Aorta (tissue), 5 donors: ENCODE data around the gene CFAP61. TPM values are rescaled to one million over a fixed set of nuclear protein-coding genes. Genes with fewer than 3 reads are reported as not detected.

ENCODE experiments used
- ATAC-seq: fragments of 200-7000 bp; cut with Tn5 transposase; one replicate; pipeline ENCODE4 v1.9.1; 2022; ENCODE audit warnings: moderate library complexity; ENCODE audit not compliant: low FRiP score
- DNase-seq, 2 donors: peaks; one replicate each; pipeline ENCODE4 v3.0.0-alpha.2; 2020
- H3K27ac ChIP-seq, 2 donors: one replicate each; pipeline ENCODE4 v1.5.1; 2013; ENCODE audit warnings: low read length in 2 of 2, mild to moderate bottlenecking in 2 of 2, moderate library complexity in 2 of 2, control low read depth in 1 of 2, inconsistent platforms in 1 of 2, low read depth in 1 of 2
- H3K27me3 ChIP-seq, 2 donors: one replicate each; pipeline ENCODE4 v1.6.1; 2013; ENCODE audit warnings: control low read depth in 1 of 2, low read length in 1 of 2, mild to moderate bottlenecking in 1 of 2, moderate library complexity in 1 of 2; ENCODE audit not compliant: insufficient read depth in 2 of 2, control insufficient read depth in 1 of 2
- H3K36me3 ChIP-seq, 2 donors: one replicate each; pipeline ENCODE4 v1.6.1; 2013; ENCODE audit warnings: control low read depth in 1 of 2, low read length in 1 of 2, mild to moderate bottlenecking in 1 of 2; ENCODE audit not compliant: insufficient read depth in 2 of 2, control insufficient read depth in 1 of 2
- H3K4me1 ChIP-seq, 2 donors: one replicate each; pipeline ENCODE4 v1.6.1; 2013; ENCODE audit warnings: low read length in 2 of 2, control low read depth in 1 of 2, mild to moderate bottlenecking in 1 of 2, moderate library complexity in 1 of 2; ENCODE audit not compliant: insufficient read depth in 2 of 2, control insufficient read depth in 1 of 2
- H3K4me3 ChIP-seq, 2 donors: one replicate each; pipeline ENCODE4 v1.5.1; 2013; ENCODE audit warnings: low read length in 2 of 2, control low read depth in 1 of 2, mild to moderate bottlenecking in 1 of 2
- H3K9me3 ChIP-seq: one replicate; pipeline ENCODE4 v1.6.1; 2013; ENCODE audit warnings: mild to moderate bottlenecking, low read length; ENCODE audit not compliant: control insufficient read depth
- WGBS, 2 donors: extraction: QIAGEN DNeasy Blood & Tissue Kit; methylation state at CpG; one replicate each; pipeline ENCODE4 v1.1.7; 2013; 5-methylcytosine and 5-hydroxymethylcytosine counted together
- intact Hi-C, 2 donors: fragments of 100-400 bp; cut with DNase I; formaldehyde crosslinking; loops; one replicate each; pipeline versions ENCODE4 v1.14.2 to v1.15.0; 2022
- polyA plus RNA-seq, 2 donors: library from polyadenylated mRNA; stranded (reverse); fragments of 200-250 nt; gene quantifications; one replicate each; pipeline ENCODE4 v1.2.3, GENCODE V29; 2013
- total RNA-seq, 2 donors: library from RNA; stranded (reverse); fragmentation: NEBNext Ultra II Directional; extraction: Animal tissue kit (Norgen Biotek cat#: 25700); gene quantifications; one replicate each; pipeline ENCODE4 v1.2.1, GENCODE V29; 2021
- donor health status: healthy with polysubstance abuse.
- donor health status: Bipolar disorder and iron deficiency.
- donor health status: DM: no; HTN: no; CAD: no.
- donor health status: DM: no; HTN: no; CAD: no.
- donor health status: DM: yes; HTN: yes; CAD: no.

Gene CFAP61
- total and polyA plus RNA-seq, 4 donors = 0.18 to 2.0 (median 0.91) TPM; not detected in 1

DNA sequence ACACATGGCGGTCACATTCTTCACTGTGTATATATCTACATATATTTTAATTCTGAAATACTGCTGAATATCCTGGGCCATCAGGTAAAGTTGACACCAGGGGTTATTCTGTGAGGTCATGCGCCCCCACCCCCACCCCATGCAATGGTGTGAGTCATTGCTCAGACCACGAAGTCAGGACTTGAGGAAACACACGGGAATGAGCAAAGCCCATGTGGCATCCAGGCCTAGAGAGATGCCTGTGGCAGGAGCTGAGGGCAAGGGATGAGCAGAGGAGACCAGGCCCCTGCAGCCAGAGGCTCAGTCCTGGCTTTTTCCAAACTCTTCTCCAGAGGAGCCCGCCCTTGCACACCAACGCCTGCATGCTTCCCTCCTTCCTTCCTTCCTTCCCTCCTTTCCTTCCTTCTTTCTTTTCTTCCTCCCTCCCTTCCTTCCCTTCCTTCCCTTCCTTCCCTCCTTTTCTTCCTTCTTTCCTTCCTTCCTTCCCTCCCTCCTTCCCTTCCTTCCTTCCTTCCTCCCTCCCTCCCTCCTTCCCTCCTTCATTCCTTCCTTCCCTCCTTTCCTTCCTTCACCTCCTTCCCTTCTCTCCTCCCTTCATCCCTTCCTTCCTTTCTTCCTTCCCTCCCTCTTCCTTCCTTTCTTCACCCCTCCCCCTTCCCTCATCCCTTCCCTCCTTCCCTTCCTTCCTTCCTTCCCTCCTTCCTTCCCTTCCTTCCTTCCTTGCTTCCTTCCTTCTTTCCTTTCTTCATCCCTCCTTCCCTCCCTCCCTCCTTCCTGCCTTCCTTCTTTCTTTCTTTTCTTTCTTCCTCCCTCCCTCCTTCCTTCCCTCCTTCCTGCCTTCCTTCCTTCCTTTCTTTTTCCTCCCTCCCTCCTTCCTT, 243.5 kb downstream of the CFAP61 start:
- Histone ChIP-seq H3K4me3 (no peak overlapping the region), H3K4me1 (no peaks in the 10 kb centered on the region), H3K27me3 (no peaks in the 10 kb centered on the region), H3K27ac (no peak overlapping the region), H3K36me3 (no peaks in the 10 kb centered on the region), H3K9me3 (no peaks in the 10 kb centered on the region)
- 74% methylated on average over 4 to 6 of the region's 6 CpGs for WGBS, 2 donors
- DNase-seq (no peak), ATAC-seq (no peak)
- intact Hi-C loops = no loop called here

DNA sequence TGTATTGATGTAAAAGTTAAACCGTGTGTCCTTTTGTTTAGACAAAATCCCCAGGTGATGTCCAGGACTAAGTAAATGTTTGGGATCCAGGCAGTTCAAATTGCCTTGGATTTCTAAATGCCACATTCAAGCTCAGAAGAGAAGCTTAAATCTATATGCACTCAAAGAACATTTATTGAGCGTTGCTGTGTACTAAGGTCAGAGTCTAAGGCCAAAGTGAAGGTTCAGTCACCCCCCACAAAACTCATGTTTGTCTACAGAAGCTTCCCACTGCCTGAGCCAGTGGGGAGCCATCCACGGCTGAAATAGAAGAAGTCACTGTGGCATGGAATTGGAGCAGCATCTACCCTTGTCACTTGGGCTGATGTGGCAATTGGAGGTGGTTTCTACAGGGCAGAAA, 244.8 kb downstream of the CFAP61 start:
- ATAC-seq = no peak
- 62 to 63% methylated on average over 3 of the region's 3 CpGs for WGBS, 2 donors
- no peaks in the 10 kb centered on the region for H3K36me3 ChIP-seq
- no peak overlapping the region for H3K27ac ChIP-seq
- H3K9me3 ChIP-seq = no peaks in the 10 kb centered on the region
- H3K27me3 ChIP-seq = no peaks in the 10 kb centered on the region
- intact Hi-C loops = no loop called here
- H3K4me3 ChIP-seq = no peak overlapping the region
- no peaks in the 10 kb centered on the region for H3K4me1 ChIP-seq
- DNase-seq = no peak

DNA sequence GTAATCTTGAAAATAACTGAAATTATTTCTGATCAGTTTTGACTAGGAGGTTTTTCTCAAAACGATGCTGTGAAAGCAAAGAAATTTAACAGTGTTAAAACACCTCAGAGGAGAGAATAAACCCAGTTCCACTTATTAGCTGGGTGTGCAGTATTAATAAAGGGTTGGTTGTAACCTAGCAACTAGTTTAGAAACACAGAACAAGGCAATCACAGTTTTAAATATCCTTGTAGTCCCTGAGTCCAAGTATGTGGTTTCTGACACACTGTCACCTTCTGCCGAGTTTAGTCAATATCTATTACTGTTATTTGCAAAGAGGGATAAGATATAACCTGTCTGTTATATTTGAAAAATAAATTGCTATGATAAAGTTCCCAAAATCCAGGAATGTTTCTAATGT, 245.4 kb downstream of the CFAP61 start:
- no peak for ATAC-seq

DNA sequence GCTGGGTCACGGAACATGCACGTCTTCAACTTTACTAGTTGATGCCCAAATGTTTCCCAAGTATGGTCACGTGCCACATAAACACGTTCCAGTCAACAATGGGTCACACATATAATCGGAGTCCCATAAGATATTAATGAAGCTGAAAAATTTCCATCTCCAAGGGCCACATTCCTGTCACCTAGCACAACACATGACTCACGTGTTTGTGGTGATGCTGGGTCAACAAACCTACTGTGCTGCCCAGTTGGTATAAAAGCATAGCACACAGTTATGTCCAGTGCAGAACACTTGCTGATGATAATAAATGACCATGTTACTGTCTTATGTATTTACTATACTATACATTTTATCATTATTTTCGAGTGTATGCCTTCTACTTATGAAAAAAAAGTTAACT, 247.6 kb downstream of the CFAP61 start:
- no peak overlapping the region for H3K4me3 ChIP-seq
- no peak overlapping the region for H3K27ac ChIP-seq
- ATAC-seq = no peak
- no peak for DNase-seq
- H3K9me3 ChIP-seq = no peaks in the 10 kb centered on the region
- intact Hi-C loops = no loop called here
- 64 to 66% methylated on average over 7 of the region's 7 CpGs for WGBS, 2 donors
- no peaks in the 10 kb centered on the region for H3K27me3 ChIP-seq
- no peaks in the 10 kb centered on the region for H3K36me3 ChIP-seq
- no peaks in the 10 kb centered on the region for H3K4me1 ChIP-seq

More for the DNA sequence above, 245.4 kb downstream of the CFAP61 start:
- WGBS, 2 donors = 70 to 77% methylated on average over 2 of the region's 2 CpGs
- H3K36me3 ChIP-seq = no peaks in the 10 kb centered on the region
- DNase-seq = no peak
- H3K9me3 ChIP-seq = no peaks in the 10 kb centered on the region
- intact Hi-C loops = no loop called here
- H3K4me3 ChIP-seq = no peak overlapping the region
- no peak overlapping the region for H3K27ac ChIP-seq
- H3K4me1 ChIP-seq = no peaks in the 10 kb centered on the region
- H3K27me3 ChIP-seq = no peaks in the 10 kb centered on the region

- H3K4me3 ChIP-seq = no peak overlapping the region
- intact Hi-C loops = no loop called here
- no peaks in the 10 kb centered on the region for H3K4me1 ChIP-seq
- H3K27ac ChIP-seq = no peak overlapping the region
- H3K27me3 ChIP-seq = peaks cover 0 to 2% of the 10 kb centered on the region in 2 donors
- no peaks in the 10 kb centered on the region for H3K36me3 ChIP-seq
- ATAC-seq (no peak), DNase-seq (no peak)
- WGBS, 2 donors = 81 to 85% methylated on average over 12 of the region's 12 CpGs
- no peaks in the 10 kb centered on the region for H3K9me3 ChIP-seq
These were observed 251.0 kb downstream of the CFAP61 start for GRCh38 chr20:20303320-20303719.

- DNase-seq (peak in 1 of 2 donors; percentile 82), ATAC-seq (peak; percentile 68)
- H3K36me3 ChIP-seq = no peaks in the 10 kb centered on the region
- no peaks in the 10 kb centered on the region for H3K4me1 ChIP-seq
- H3K27me3 ChIP-seq = peaks cover 0 to 2% of the 10 kb centered on the region in 2 donors
- 82 to 86% methylated on average over 15 of the region's 15 CpGs for WGBS, 2 donors
- H3K27ac ChIP-seq = no peak overlapping the region
- H3K9me3 ChIP-seq = no peaks in the 10 kb centered on the region
- H3K4me3 ChIP-seq = no peak overlapping the region
- intact Hi-C loops = no loop called here
These were observed 251.4 kb downstream of the CFAP61 start for GRCh38 chr20:20303742-20304141.

DNA sequence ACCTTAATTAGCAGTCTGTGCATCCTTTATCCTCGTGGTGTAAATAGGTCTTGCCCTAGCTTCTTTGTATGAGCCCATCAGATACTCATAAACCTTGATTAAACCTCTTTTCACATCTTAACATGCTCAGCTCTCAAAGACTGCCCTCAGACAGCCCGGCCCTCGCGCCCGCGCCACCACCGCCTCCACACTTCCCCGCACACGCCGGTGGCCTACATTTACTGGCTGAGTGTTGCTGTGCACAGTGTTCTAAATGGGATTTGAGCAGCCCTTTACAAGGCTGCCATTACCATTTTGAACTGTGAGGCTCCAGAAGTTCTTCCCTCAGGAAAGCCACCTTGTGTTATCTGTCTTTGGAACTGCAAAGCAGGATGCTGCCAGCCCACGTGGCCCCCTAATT, 252.6 kb downstream of the CFAP61 start:
- H3K4me3 ChIP-seq = no peak overlapping the region
- H3K27me3 ChIP-seq = peaks cover 0 to 2% of the 10 kb centered on the region in 2 donors
- no peaks in the 10 kb centered on the region for H3K4me1 ChIP-seq
- intact Hi-C loops = no loop called here
- WGBS, 2 donors = 84 to 86% methylated on average over 11 of the region's 11 CpGs
- ATAC-seq (peak; percentile 19), DNase-seq (no peak)
- no peaks in the 10 kb centered on the region for H3K36me3 ChIP-seq
- H3K9me3 ChIP-seq = no peaks in the 10 kb centered on the region
- no peak overlapping the region for H3K27ac ChIP-seq

GRCh38 chr20:20312562-20312961, 260.2 kb downstream of the CFAP61 start:
- intact Hi-C loops = loop anchor here in 1 of 2 donors (10.0 kb wide), 1 partner anchor 58 kb away; no protein-coding TSS in a partner anchor
- WGBS, 2 donors = 82 to 87% methylated on average over 3 of the region's 3 CpGs
- no peak for ATAC-seq

DNA sequence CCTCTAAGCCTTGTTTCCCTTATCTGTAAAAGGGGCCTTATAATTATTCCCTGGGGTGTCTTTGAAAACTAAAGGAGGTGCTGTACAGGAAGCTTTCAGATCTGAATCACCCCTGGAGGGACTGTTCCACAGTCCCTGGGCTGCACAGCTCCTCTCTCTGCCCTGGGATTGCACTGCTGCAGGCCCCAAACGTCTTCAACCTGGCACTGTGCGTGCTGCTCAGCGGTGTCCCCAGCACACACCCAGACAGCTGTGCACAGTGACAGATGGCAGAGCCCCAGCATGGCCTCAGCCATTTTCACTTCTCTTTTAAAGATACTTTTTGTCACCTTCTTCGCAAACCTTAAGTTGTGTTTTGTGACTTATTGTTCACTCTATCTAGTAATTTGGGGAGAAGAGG, 264.9 kb downstream of the CFAP61 start:
- intact Hi-C loops = loop anchor here in 1 of 2 donors (10.0 kb wide), 1 partner anchor 62 kb away; no protein-coding TSS in a partner anchor
- no peak overlapping the region for H3K4me3 ChIP-seq
- ATAC-seq (no peak), DNase-seq (no peak)
- peaks cover 13% of the 10 kb centered on the region for H3K9me3 ChIP-seq
- no peaks in the 10 kb centered on the region for H3K4me1 ChIP-seq
- H3K27me3 ChIP-seq = no peaks in the 10 kb centered on the region
- no peak overlapping the region for H3K27ac ChIP-seq
- H3K36me3 ChIP-seq = no peaks in the 10 kb centered on the region
- 50 to 51% methylated on average over 4 of the region's 4 CpGs for WGBS, 2 donors

More at GRCh38 chr20:20312562-20312961, 260.2 kb downstream of the CFAP61 start:
- Histone ChIP-seq H3K4me3 (no peak overlapping the region), H3K4me1 (no peaks in the 10 kb centered on the region), H3K36me3 (no peaks in the 10 kb centered on the region), H3K27ac (no peak overlapping the region), H3K27me3 (peaks cover 0 to 2% of the 10 kb centered on the region in 2 donors), H3K9me3 (peaks cover 3% of the 10 kb centered on the region)
- no peak for DNase-seq
